ENCODE results near the gene CPNE5. TPM values are rescaled to one million over a fixed set of nuclear protein-coding genes. Genes with fewer than 3 reads are reported as not detected.

Gene CPNE5
- total RNA-seq, 4 donors from 2014 or later, result 9.5 to 33.8 (median 12.2) TPM

- Histone ChIP-seq H3K36me3 (no peaks in the 10 kb centered on the region), H3K27me3 (no peaks in the 10 kb centered on the region), H3K27ac (no peak overlapping the region), H3K9me3 (no peaks in the 10 kb centered on the region), H3K4me3 (no peak overlapping the region), H3K4me1 (no peaks in the 10 kb centered on the region)
- DNase-seq, result no peak
- intact Hi-C loops (cut with DNase I; ENCODE audit: low total_unique reads), result no loop called here
- TF ChIP-seq POLR2A (IDR thresholded peaks at IDR 0.05), result no peak
- TF ChIP-seq, protein P1, sequence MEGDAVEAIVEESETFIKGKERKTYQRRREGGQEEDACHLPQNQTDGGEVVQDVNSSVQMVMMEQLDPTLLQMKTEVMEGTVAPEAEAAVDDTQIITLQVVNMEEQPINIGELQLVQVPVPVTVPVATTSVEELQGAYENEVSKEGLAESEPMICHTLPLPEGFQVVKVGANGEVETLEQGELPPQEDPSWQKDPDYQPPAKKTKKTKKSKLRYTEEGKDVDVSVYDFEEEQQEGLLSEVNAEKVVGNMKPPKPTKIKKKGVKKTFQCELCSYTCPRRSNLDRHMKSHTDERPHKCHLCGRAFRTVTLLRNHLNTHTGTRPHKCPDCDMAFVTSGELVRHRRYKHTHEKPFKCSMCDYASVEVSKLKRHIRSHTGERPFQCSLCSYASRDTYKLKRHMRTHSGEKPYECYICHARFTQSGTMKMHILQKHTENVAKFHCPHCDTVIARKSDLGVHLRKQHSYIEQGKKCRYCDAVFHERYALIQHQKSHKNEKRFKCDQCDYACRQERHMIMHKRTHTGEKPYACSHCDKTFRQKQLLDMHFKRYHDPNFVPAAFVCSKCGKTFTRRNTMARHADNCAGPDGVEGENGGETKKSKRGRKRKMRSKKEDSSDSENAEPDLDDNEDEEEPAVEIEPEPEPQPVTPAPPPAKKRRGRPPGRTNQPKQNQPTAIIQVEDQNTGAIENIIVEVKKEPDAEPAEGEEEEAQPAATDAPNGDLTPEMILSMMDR (IDR thresholded peaks at IDR 0.05), result no peak
These were observed 38.8 kb downstream of the CPNE5 start for GRCh38 chr6:36800223-36801076.

DNA sequence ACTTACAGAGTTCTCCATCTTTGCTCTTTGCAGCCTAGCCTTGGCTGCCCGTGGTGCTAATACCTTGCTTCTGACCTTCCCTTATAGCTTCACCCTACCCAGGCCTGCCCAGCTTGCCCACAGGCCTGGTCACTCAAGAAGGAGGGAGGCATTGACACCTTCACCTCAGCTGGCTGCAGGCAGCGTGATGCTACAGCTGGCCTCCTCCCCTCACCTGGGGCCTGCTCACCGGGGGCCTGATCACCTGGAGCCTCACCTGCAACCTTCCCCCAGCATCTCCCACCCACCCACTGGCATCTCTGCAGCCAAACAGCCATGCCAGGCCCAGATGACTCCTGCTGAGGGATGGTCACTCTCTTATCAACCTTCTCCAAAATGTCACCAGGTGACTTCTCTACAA, 40.4 kb downstream of the CPNE5 start:
- DNase-seq, result no peak
- intact Hi-C loops (cut with DNase I; ENCODE audit: low total_unique reads), result no loop called here
- Histone ChIP-seq H3K4me3 (no peak overlapping the region), H3K36me3 (no peaks in the 10 kb centered on the region), H3K4me1 (no peaks in the 10 kb centered on the region), H3K27ac (no peak overlapping the region), H3K9me3 (no peaks in the 10 kb centered on the region), H3K27me3 (no peaks in the 10 kb centered on the region)
- TF ChIP-seq, protein P1 (IDR thresholded peaks at IDR 0.05), result no peak
- TF ChIP-seq POLR2A (IDR thresholded peaks at IDR 0.05), result no peak

DNA sequence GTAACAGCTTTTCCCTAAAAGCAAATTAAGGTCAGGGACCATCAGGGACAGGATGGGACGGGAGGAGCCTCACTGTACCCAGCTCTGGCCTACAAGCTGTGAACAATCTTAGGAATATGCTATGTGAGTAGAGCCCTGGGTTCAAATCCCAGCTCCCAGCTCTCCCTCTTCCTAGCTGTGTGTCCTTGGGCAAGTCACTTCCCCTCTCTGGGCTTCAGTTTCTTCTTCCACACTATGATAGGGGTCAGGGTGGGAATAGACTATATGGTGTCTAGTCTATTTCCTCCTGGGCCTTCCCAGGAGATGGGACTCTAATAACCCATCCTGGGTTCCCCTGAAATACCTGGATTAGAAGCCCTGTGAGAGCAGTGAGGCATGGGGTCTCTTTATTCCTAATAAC, 41.6 kb downstream of the CPNE5 start:
- intact Hi-C loops (cut with DNase I; ENCODE audit: low total_unique reads), result no loop called here
- DNase-seq, result no peak
- no peaks in the 10 kb centered on the region for H3K36me3 ChIP-seq

GRCh38 chr6:36797055-36797454, 42.2 kb downstream of the CPNE5 start:
- Histone ChIP-seq H3K27ac (no peak overlapping the region), H3K4me1 (no peaks in the 10 kb centered on the region), H3K9me3 (no peaks in the 10 kb centered on the region), H3K4me3 (no peak overlapping the region), H3K36me3 (no peaks in the 10 kb centered on the region), H3K27me3 (no peaks in the 10 kb centered on the region)
- DNase-seq, result no peak
- intact Hi-C loops (cut with DNase I; ENCODE audit: low total_unique reads), result no loop called here
- TF ChIP-seq, protein P1 (IDR thresholded peaks at IDR 0.05), result no peak
- TF ChIP-seq POLR2A (IDR thresholded peaks at IDR 0.05), result no peak

More for the DNA sequence above, 41.6 kb downstream of the CPNE5 start:
- TF ChIP-seq, protein P1 (IDR thresholded peaks at IDR 0.05), result no peak
- no peak for TF ChIP-seq POLR2A (IDR thresholded peaks at IDR 0.05)
- H3K27ac ChIP-seq, result no peak overlapping the region
- H3K4me3 ChIP-seq, result no peak overlapping the region
- H3K27me3 ChIP-seq, result no peaks in the 10 kb centered on the region
- H3K4me1 ChIP-seq, result no peaks in the 10 kb centered on the region
- H3K9me3 ChIP-seq, result no peaks in the 10 kb centered on the region

DNA sequence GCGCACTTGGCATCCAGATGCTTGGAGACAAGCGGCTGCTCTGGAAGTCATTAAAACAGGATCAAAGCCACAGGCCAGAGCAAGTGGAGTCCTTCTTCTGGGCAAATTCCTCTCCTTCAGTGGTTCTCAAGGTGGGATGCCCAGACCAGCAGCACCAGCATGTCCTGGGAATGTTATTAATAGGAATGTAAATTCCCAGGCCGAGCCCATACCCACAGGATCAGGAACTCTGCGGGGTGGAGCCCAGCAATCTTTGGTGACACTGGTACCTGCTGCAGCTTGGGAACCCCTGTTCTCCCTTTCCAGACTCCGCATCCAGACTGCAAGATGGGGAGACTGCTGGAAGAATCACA, 44.6 kb downstream of the CPNE5 start:
- intact Hi-C loops (cut with DNase I; ENCODE audit: low total_unique reads), result no loop called here
- H3K4me3 ChIP-seq, result no peak overlapping the region
- H3K4me1 ChIP-seq, result no peaks in the 10 kb centered on the region
- TF ChIP-seq, protein P1 (IDR thresholded peaks at IDR 0.05), result no peak
- no peak for TF ChIP-seq POLR2A (IDR thresholded peaks at IDR 0.05)
- no peaks in the 10 kb centered on the region for H3K27me3 ChIP-seq
- H3K27ac ChIP-seq, result peak overlapping the region; percentile 24 to 49
- no peaks in the 10 kb centered on the region for H3K9me3 ChIP-seq
- no peak for DNase-seq
- H3K36me3 ChIP-seq, result no peaks in the 10 kb centered on the region

All from uterus (tissue), 4 donors.